MV-4-11 (cell line): Measurements from ENCODE around the gene PKNOX2.

Experiments
- DNase-seq: peaks from one replicate; lab custom pipeline; 2025; lab: John Stamatoyannopoulos, UW

The PKNOX2 gene

DNA sequence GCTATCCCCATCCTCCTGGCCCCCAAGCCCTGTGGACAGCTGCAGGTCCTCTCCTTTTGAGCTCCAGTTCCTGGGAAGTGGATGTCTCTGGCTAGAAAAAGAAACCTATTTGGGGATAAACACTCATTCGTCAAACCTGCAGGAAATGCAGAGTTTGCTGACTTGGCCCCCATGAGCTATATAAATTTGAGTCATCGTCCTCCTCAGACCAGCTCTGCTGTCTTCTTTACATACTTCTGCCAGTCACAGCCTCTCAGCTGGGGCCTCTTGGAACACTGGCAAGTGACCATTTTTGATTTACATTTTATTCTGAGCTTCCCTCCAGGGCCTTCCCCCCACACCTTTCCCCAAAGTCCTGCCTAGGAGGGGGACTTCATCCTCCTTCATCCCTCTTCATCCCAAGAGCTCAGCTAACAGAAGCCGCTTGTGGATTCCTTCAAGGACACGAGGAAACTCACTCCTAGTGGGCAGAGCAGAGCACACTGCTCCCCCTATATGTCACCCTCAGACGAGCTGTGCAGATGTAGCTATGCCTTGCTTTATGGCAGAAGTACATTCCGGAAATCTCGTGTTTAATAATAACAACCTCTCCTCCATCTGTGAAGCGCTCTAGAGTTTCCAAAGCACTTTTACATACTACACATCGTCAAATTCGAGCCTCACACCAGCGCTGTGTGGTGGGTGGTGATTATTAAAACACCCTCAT lies 199.7 kb downstream of the PKNOX2 start:
- DNase-seq = no peak

GRCh38 chr11:125365196-125365931 lies 200.8 kb downstream of the PKNOX2 start:
- no peak for DNase-seq

DNA sequence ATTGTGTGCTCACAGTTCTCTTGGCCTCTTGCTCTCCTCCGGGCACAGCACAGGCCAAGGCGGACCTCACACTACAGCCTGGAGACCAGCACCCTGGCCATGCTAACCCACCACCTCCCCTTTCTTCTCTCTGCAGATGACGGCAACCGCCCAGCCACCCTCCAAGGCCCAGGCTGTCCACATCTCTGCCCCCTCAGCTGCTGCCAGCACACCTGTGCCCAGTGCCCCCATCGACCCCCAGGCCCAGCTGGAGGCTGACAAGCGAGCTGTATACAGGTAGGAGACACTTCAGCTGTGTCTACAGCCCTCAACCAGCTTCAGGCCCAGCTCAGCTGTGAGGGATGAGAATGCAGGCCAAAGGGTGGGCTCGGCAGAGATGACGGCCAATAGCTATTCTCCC lies 203.2 kb downstream of the PKNOX2 start:
- no peak for DNase-seq

GRCh38 chr11:125368757-125369156 lies 204.2 kb downstream of the PKNOX2 start:
- DNase-seq = no peak

DNA sequence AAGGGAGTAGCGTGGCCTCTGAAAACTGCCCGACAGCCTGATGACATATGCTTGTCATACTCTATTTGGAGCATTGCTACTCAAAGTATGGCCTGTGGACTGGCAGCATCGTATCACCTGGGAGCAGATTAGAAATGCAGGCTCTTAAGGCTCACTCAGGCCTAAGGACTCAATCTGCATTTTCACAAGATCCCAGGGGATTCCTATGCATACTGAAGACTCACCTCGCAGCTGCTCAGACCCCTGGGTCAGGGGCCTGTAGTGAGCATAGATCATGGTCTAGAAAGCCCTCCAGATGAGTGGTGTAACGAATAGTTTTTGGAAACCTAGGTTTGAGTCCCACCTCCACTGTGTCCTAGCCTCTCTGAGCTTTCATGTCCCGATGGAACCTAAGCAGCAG lies 205.3 kb downstream of the PKNOX2 start:
- DNase-seq = no peak

DNA sequence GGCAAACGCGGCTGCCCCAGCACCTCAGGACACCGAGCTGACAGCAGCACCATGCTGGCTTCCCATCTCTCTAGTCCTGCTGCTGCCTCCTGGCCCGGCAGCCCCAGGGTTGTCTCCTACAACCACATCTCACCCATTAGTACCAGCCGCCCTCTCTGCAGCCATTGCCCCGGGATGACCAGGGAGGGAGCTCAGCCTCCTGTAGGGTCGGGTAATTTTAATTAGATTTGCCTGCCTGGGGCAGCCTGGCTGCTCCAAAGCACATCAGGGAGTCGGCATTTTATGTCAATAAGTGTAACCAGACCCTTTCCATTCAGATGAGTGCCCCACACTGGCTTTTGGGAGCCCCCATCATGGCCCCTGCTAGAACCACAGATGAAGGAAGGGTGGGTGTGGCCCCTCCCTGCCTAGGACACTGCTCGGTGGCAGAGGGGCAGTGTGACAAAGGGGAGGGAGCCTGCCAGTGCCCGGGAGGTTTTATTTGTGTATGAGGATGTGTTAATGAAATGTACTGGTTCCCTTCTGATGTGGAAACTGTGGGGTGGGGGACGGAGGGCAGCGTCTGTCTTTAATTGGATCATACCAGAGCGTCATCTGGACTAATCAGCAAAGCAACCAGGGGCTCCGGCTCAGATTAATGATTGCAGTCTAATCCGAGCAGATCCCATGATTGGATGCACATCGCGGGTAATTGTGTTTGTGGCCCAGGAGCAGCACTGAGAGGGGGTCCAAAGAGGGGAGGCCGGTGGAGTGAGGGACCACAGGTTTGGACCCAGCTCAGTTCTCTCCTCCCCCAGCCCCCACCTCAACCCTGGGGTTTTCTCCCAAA lies 206.2 kb downstream of the PKNOX2 start:
- DNase-seq = no peak

- DNase-seq = no peak
These were observed 206.9 kb downstream of the PKNOX2 start for GRCh38 chr11:125371431-125371935.

- no peak for DNase-seq
These were observed 207.5 kb downstream of the PKNOX2 start for GRCh38 chr11:125372088-125372487.

DNA sequence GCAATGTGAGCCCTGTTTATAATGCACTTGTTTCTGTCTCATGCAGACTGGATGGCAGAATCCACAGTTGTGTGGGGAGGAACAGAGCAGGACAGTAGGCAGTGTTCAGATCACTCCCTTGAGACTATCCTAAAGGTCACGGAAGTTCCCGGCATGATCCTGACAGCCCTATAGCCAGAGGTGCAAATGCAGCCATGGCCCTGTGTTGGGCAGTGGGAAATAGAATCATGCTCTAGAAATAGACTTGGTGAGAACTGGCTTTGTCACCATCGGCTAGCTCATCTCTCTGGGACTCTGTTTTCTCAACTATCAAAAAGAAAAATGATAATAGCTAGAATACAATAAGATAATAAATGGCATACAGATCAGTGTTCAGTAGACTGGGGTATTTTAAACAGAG lies 208.4 kb downstream of the PKNOX2 start:
- DNase-seq = no peak

DNA sequence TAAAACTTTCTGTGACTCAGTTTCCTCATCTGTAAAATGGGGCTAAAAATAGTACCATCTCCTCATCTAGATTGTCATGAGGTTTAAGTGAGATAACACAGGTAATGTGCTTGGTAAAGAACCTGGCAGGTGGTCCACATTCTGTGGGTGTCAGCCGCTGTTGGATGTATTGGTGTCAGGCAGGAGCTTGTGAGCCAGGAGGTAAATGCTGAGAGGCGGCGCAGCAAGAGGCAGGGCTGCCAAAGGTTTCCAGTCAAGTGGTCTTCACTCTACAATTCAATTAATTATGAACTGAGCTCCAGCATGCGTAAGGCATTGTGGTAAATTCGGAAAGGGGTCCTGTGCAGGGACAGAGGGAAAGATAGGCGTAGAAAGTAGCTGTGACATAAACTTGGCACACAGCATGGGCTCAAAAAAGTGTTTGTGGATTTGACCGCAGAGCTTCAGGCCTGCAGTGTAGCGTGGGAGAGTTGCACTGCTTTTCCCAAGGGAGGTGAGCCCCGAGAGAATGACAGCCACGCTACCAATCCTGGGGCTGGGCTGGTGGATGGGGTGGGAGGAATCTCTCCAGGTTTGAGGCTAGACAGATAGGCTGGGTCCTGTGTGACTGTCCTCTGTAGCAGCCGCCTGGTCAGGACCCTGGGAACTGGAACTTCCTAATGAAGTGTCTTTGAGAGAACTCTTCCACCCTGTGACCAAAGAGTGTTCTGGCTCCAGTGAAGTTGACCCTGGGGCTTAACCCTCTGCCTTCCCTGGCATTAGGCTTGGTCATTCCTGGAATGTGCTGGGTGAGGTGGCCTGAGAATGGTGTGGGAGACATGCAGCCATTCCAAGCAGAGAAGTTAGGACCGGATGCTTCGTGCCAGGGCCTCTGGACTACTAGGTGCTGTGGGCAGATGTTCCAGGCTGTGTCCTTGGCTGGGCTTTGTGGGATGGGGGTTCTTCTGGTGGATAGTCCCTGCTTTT lies 209.2 kb downstream of the PKNOX2 start:
- no peak for DNase-seq

- DNase-seq = no peak
These were observed 209.8 kb downstream of the PKNOX2 start for GRCh38 chr11:125374398-125374797.

DNA sequence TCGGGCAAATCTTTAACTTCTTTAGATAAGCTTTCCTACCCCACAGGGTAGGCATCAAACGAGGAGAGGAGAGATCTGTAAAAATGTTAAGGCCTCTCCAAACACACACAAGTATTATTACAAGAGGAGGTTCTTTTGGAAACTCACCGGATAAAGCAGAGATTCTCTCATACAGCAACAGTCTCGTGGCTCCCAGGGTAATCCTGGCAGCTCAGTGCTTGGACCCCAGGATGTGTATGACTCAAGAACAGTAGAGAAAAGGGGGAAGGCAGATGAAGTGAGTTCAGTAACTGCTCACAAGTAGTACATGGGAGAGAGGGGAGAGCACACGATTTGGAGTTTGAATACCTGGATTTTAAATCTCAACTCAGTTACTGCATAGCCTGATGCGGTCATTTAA lies 210.6 kb downstream of the PKNOX2 start:
- DNase-seq = no peak

DNA sequence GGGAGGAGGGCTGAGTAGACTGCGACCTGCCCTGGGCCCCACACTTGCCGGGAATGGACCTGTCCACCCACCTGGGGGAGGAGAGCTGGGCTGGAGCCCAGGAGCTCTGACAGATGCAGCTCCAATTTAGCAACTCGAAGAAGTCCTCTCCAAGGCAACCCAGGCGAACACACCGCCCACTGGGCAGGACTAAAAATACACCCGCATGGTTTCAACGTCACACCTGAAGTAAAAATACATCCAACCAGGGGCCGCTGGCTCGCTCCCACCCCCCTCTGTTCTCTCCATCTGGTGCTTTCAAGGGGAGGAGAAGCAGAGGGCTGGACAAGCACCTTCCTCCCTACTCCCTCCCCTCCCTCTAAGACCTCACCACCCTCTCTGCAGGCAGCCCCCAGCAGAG lies 211.6 kb downstream of the PKNOX2 start:
- DNase-seq = no peak

GRCh38 chr11:125376856-125377255 lies 212.3 kb downstream of the PKNOX2 start:
- DNase-seq = no peak

DNA sequence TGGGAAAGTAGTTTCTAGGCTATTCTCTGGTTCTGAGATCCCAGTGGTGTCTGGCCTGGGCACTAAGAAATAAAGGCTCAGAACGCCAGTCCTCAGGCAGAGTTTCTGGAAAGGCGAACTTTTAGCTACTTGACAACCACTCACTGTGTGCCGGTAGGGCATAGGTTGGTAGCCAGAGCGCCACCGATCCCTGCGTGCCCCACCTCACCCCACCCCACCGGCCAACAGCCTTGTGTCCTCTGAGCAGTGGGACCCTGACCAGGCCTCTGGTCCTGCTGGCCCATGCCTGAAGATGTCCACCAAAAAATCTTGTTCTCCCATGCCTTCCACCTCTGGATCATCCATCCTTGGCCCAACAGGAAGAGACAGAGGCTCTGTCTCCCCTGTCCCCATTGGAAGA lies 213.5 kb downstream of the PKNOX2 start:
- DNase-seq = no peak

GRCh38 chr11:125378571-125378970 lies 214.0 kb downstream of the PKNOX2 start:
- no peak for DNase-seq

DNA sequence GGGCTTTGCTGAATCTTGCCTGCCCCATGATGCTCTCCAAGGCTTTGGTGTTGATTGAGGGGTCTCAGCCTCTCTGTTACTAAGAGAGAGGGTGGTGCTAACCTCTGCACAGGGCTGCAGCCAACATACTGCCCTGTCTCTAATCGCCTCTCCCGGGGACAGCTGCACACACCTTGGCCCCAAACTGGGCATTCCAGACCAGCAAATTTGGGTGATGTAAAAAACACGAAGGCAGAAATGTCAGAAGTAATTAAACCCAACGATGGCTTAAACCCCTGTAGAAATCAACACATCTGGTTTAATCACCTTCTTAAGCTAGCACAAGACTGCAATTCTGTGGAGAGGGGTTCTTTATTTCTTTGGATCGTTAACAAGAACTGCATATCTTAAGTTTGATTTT lies 215.0 kb downstream of the PKNOX2 start:
- no peak for DNase-seq

DNA sequence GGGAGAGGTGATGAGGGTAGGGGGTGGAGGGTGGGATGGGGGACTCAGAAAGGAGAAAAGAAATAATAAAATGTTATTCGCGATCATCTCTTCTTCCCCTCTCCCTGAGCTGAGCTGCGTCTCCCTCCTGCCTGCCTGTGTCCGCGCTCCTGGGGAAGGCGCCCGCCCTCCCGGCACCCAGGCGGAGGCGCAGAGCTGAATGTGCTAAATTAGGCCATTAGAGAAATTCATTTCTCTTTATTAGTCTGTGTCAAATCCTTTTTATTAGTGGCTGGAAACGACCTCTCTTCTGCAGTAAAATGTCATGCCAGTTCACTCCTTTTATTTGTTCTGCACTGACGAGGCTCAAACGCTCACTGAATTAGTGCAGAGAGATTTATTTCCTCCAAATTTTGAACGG lies 215.4 kb downstream of the PKNOX2 start:
- DNase-seq = no peak

DNA sequence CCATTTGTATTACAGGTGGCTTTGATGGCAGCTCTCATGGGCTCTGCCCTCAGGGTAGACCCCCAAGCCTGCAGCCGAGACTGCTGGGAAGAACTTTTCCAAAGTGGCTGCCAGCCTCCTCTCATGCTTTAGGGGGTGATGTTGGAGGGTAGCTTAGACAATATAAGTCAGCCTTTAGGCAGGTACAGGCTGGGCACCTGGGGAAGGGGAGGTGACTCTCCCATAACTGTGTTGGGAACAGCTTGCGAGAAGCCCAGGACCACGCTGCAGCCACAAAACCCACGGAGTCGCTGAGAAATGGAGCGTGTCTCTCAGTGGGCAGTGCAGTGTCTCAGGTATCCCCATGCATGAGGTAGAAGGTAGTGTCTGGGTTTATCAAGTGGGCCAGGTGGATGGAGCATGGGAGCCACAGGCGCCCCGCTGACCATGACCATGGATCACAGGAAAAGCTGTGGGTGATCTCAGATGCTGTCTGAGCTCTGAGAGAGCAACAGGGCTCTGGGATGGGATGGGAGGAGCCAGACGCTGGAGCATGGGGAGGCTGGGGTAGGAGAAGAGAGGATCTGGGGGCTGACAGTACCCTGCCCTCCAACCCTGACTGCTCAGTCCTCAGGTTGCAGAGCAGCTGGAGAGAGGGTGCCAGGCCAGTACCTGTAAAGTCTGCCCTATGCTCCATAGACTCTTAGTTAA lies 216.3 kb downstream of the PKNOX2 start:
- no peak for DNase-seq

GRCh38 chr11:125381499-125382044 lies 217.0 kb downstream of the PKNOX2 start:
- DNase-seq = no peak
